ENCODE measurements around the gene TBC1D16. TPM values are rescaled to one million over a fixed set of nuclear protein-coding genes. Genes with fewer than 3 reads are reported as not detected.

The TBC1D16 gene
- total RNA-seq, 4 donors from 2014 or later, result 11.9 to 29.7 (median 22.2) TPM

DNA sequence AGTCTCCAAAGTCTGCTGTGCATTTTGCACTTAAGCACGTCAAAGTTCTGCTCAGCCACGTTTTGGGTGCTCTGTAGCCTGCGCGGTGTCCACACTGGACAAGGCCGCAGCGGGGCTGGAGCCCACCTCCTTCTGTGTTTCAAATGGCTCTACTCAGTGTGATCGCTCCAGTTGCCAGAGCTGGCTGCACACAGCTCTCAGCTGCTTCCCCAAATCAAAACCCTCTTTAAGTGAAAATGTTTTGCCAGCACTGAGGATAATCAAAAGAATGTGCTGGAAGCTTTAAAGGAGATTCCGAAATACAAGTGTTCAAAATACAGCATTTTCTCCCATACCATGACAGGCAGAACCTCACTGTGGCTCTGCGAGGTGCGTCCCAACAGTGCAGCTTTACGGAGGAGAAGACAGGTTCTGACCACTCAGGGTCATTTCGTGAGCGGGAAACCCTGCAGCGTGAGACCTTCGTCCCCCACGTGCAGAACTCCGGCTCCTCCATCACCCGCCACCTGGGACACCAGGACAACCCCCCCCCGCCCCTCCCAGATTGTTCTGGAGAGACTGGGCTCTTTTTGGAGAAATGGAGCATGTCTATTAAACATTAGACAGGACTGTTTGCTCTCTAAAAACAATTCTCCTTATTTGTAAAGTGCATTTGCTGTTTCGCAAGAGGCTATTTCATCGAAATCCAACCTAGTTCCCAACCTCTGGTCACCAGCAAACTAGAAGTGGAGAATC, 16.6 kb downstream of the TBC1D16 start:
- Histone ChIP-seq H3K4me3 (no peak overlapping the region), H3K27me3 (no peaks in the 10 kb centered on the region), H3K9me3 (no peaks in the 10 kb centered on the region), H3K27ac (no peak overlapping the region), H3K4me1 (peaks cover 0 to 12% (median 0%) of the 10 kb centered on the region in 4 donors), H3K36me3 (no peaks in the 10 kb centered on the region)
- TF ChIP-seq POLR2A (IDR thresholded peaks at IDR 0.05) (no peak), CTCF (IDR thresholded peaks at IDR 0.05) (no peak)
- no peak for DNase-seq

- no peak for TF ChIP-seq POLR2A (IDR thresholded peaks at IDR 0.05)
- TF ChIP-seq CTCF (IDR thresholded peaks at IDR 0.05), result no peak
- Histone ChIP-seq H3K27ac (no peak overlapping the region), H3K36me3 (peaks cover 0 to 8% (median 0%) of the 10 kb centered on the region in 3 donors), H3K4me1 (no peaks in the 10 kb centered on the region), H3K27me3 (no peaks in the 10 kb centered on the region), H3K4me3 (no peak overlapping the region), H3K9me3 (no peaks in the 10 kb centered on the region)
- DNase-seq, result no peak
Observed at GRCh38 chr17:80017226-80018010, 18.3 kb downstream of the TBC1D16 start.

DNA sequence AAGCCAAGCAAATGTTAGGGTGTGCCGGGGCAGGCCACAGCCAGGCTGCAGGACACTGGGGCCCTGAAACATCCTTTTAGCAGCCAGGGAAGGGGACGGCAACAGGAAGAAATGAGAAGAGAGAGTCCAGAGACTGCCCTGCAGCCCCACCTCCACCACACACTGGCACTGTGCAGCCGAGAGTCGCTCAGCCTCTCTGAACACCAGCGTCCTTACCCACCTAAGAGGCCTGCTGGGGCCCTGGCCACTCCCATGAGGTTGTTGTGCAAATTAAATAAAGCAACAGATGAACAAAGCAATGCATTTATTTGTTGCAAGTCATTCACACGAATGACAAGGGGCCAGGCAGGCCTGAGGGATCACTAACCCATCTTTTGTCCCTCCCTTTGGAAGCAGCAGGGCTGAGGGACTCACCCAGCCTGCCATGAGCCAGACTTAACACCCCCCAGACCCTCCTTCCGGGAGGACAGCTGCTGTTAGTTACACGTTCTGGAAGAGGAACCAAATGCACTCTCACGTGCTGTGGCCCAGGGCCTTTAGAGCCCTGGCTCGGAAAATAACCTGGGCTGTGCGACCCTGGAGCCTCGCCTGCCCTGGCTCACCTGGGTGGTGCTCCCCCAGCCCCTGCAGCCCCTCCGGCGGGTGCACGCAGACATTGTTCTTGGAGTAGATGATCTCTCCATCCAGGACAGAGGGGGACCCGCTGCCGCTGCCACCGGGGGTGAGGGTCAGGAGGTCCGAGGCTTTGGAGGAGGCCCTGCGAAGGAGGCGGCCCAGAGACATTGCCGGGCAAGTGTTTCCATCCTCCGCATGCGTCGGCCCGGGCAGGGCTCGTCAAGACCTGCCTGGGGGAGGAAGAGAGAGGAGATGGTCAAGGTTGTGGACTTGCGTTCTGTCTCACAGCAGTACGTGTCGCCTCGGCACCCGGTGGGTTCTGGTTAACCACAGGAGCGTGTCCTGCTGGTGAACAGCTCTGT, 22.6 kb downstream of the TBC1D16 start:
- H3K27ac ChIP-seq, result no peak overlapping the region
- TF ChIP-seq POLR2A (IDR thresholded peaks at IDR 0.05) (no peak), CTCF (IDR thresholded peaks at IDR 0.05) (no peak)
- no peak overlapping the region for H3K4me3 ChIP-seq
- no peaks in the 10 kb centered on the region for H3K9me3 ChIP-seq
- peaks cover 0 to 22% (median 0%) of the 10 kb centered on the region in 3 donors for H3K36me3 ChIP-seq
- H3K4me1 ChIP-seq, result peaks cover 0 to 5% (median 2%) of the 10 kb centered on the region in 4 donors
- no peaks in the 10 kb centered on the region for H3K27me3 ChIP-seq
- DNase-seq, result no peak

DNA sequence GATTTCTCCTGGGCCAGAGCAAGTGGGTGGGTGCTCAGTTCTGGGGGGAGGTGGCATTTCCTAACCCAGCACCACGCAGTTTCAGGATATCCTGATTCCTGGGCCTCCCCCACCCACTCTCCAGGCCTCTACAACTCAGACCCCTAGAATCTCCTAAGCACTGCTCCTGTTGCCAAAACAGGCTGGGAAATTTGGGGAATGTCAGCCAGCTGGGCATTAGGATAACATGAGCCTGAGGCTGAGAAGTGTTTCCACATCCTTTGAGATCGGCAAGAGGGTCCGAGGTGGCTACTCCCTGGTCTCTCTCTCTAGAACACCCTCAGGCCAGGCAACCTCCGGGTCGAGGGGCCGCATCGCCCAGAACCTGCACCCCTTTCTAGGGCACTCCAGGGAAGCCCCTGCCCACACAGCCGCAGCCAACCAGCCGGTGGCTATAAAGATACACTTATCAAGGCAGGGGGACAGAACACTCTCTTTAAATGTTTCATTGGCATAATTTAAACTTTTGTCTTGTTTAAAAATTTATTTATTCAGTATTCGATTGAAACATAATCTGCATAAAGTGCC, 23.6 kb downstream of the TBC1D16 start:
- no peak for DNase-seq
- H3K27me3 ChIP-seq, result no peaks in the 10 kb centered on the region
- no peak overlapping the region for H3K27ac ChIP-seq
- no peak overlapping the region for H3K4me3 ChIP-seq
- TF ChIP-seq CTCF (IDR thresholded peaks at IDR 0.05) (no peak), POLR2A (IDR thresholded peaks at IDR 0.05) (no peak)
- peaks cover 0 to 22% (median 0%) of the 10 kb centered on the region in 3 donors for H3K36me3 ChIP-seq
- peaks cover 0 to 5% (median 2%) of the 10 kb centered on the region in 4 donors for H3K4me1 ChIP-seq
- H3K9me3 ChIP-seq, result no peaks in the 10 kb centered on the region

All from Peyer's patch (tissue), 4 donors.